ENCODE measurements around the gene ARL9. TPM values are rescaled to one million over a fixed set of nuclear protein-coding genes. Genes with fewer than 3 reads are reported as not detected.
"Not testable (repeated sequence)": the region's sequence is repeated elsewhere in the genome, so short reads cannot be mapped to it uniquely, and the experiment has no call there.

Gene ARL9
- total RNA-seq, 2 donors from 2014 or later, result not detected

GRCh38 chr4:56465599-56466295, 39.8 kb upstream of the ARL9 start:
- no peaks in the 10 kb centered on the region for H3K9me3 ChIP-seq
- H3K27me3 ChIP-seq (replicated peaks; ENCODE audit: insufficient read depth), result no peaks in the 10 kb centered on the region
- H3K4me1 ChIP-seq (ENCODE audit: control insufficient read depth in 1 of 2, low read depth in 2 of 2), result peaks cover 27 to 44% of the 10 kb centered on the region in 2 donors
- H3K36me3 ChIP-seq, result no peaks in the 10 kb centered on the region
- no peak overlapping the region for H3K27ac ChIP-seq
- DNase-seq (ENCODE audit: low spot score), result no peak
- TF ChIP-seq CTCF (IDR thresholded peaks at IDR 0.05), result no peak
- H3K4me3 ChIP-seq, result peak overlapping the region; percentile 87
- no peak for ATAC-seq (ENCODE audit: insufficient number of reproducible peaks, low FRiP score, low read depth)

DNA sequence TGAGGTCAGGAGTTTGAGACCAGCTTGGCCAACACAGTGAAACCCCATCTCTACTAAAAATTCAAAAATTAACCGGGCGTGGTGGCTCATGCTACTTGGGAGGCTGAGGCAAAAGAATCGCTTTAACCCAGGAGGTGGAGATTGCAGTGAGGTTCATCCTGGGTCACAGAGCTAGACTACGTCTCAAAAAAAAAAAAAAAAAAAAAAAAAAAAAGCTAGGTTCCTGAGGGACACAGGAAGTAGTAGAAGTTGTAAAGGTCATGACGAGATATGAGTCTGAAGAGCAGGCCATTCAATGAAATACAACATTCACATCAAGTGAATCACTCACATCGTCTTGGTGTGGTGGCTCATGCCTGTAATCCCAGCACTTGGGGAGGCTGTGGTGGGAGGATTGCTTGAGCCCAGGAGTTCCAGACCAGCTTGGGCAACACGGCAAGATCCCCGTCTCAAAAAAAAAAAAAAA, 39.3 kb upstream of the ARL9 start:
- not testable (repeated sequence) for H3K27me3 ChIP-seq (replicated peaks; ENCODE audit: insufficient read depth); ATAC-seq (ENCODE audit: insufficient number of reproducible peaks, low FRiP score, low read depth); H3K36me3 ChIP-seq; H3K9me3 ChIP-seq; DNase-seq (ENCODE audit: low spot score)
- Histone ChIP-seq H3K4me3 (peak overlapping the region; percentile 87), H3K4me1 (ENCODE audit: control insufficient read depth in 1 of 2, low read depth in 2 of 2) (peaks cover 27 to 44% of the 10 kb centered on the region in 2 donors), H3K27ac (peak overlapping the region in 1 of 2 donors; percentile 81)

GRCh38 chr4:56466910-56467283, 38.7 kb upstream of the ARL9 start:
- H3K27me3 ChIP-seq (replicated peaks; ENCODE audit: insufficient read depth), result no peaks in the 10 kb centered on the region
- H3K9me3 ChIP-seq, result no peaks in the 10 kb centered on the region
- no peak for ATAC-seq (ENCODE audit: insufficient number of reproducible peaks, low FRiP score, low read depth)
- H3K36me3 ChIP-seq, result no peaks in the 10 kb centered on the region
- H3K4me3 ChIP-seq, result peak overlapping the region; percentile 87
- peak overlapping the region; percentile 81 to 89 for H3K27ac ChIP-seq
- no peak for TF ChIP-seq CTCF (IDR thresholded peaks at IDR 0.05)
- peaks cover 27 to 44% of the 10 kb centered on the region in 2 donors for H3K4me1 ChIP-seq (ENCODE audit: control insufficient read depth in 1 of 2, low read depth in 2 of 2)
- DNase-seq (ENCODE audit: low spot score), result no peak

GRCh38 chr4:56467284-56468096, 38.1 kb upstream of the ARL9 start, which contains the start of gene SRP72:
Gene SRP72 (plus strand): TSS chr4:56467617. CDS start chr4:56467636, 19 bp downstream.
- TF ChIP-seq CTCF (IDR thresholded peaks at IDR 0.05), result no peak
- H3K4me1 ChIP-seq (ENCODE audit: control insufficient read depth in 1 of 2, low read depth in 2 of 2), result peaks cover 27 to 44% of the 10 kb centered on the region in 2 donors
- H3K4me3 ChIP-seq, result peak within 1 kb of the TSS; percentile 87
- ATAC-seq (ENCODE audit: insufficient number of reproducible peaks, low FRiP score, low read depth), result peak; percentile 98
- peak within 1 kb of the TSS; percentile 81 to 89 for H3K27ac ChIP-seq
- peaks cover 4% of the 10 kb centered on the region for H3K36me3 ChIP-seq
- no peaks in the 10 kb centered on the region for H3K27me3 ChIP-seq (replicated peaks; ENCODE audit: insufficient read depth)
- H3K9me3 ChIP-seq, result no peaks in the 10 kb centered on the region
- peak; percentile 76 for DNase-seq (ENCODE audit: low spot score)

- Histone ChIP-seq H3K27ac (peak overlapping the region; percentile 81 to 89), H3K36me3 (peaks cover 9% of the 10 kb centered on the region), H3K27me3 (replicated peaks; ENCODE audit: insufficient read depth) (no peaks in the 10 kb centered on the region), H3K4me1 (ENCODE audit: control insufficient read depth in 1 of 2, low read depth in 2 of 2) (peaks cover 27 to 44% of the 10 kb centered on the region in 2 donors), H3K9me3 (no peaks in the 10 kb centered on the region), H3K4me3 (peak overlapping the region; percentile 87)
- ATAC-seq (ENCODE audit: insufficient number of reproducible peaks, low FRiP score, low read depth) (no peak), DNase-seq (ENCODE audit: low spot score) (no peak)
- no peak for TF ChIP-seq CTCF (IDR thresholded peaks at IDR 0.05)
Measured at GRCh38 chr4:56468097-56468422, 37.5 kb upstream of the ARL9 start.

Data from thoracic aorta (tissue), 2 donors.